ENCODE measurements around the gene HOMER3. TPM values are rescaled to one million over a fixed set of nuclear protein-coding genes. Genes with fewer than 3 reads are reported as not detected.

HOMER3 gene
- total and polyA plus RNA-seq, 2 of the 13 experiments (the other 11 are each of a cell fraction or from before 2014, with no cell fraction given), result 21.3 to 27.3 TPM

DNA sequence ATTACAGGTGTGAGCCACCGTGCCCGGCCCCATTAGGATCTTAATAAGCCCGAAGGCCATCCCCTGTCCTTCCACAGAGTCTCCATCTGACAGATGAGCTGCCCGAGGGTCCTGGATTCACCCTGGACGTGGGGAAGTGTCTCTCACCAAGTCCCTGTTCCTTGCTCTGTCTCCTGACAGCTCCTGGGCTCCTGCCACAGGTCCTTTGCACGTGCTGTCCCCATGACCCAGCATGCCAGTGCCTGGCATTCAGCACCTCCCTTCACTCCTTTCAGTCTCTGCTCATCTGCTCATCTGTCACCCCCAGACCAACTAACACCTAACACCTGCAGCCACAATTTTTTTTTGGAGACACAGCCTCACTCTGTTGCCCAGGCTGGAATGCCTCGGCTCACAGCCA is 59.5 kb downstream of the HOMER3 start:
- Histone ChIP-seq H3K4me3 (replicated peaks in 1 of 3; ENCODE audit: insufficient read depth in 1 of 3, low read depth in 2 of 3, low read length in 3 of 3) (no peak overlapping the region), H3K4me2 (ENCODE audit: low read depth, low read length) (no peak overlapping the region), H3K27ac (ENCODE audit: extremely low read length, insufficient read depth, low read length) (no peak overlapping the region), H3K9me3 (ENCODE audit: low read length) (no peaks in the 10 kb centered on the region), H3K79me2 (ENCODE audit: insufficient read depth, low read length) (no peaks in the 10 kb centered on the region), H4K20me1 (ENCODE audit: insufficient read depth, low read length) (no peaks in the 10 kb centered on the region), H3K27me3 (ENCODE audit: control insufficient read depth in 1 of 2, insufficient read depth in 2 of 2, low read length in 2 of 2) (no peaks in the 10 kb centered on the region), H3K36me3 (replicated peaks in 1 of 2; ENCODE audit: control insufficient read depth in 1 of 2, insufficient read depth in 2 of 2, low read length in 2 of 2) (peaks cover 2 to 5% of the 10 kb centered on the region in 2 experiments; a peak in 1 of 5 replicates), H3K4me1 (ENCODE audit: insufficient read depth, low read length) (no peaks in the 10 kb centered on the region), H3K9ac (ENCODE audit: insufficient read depth, low read depth, low read length) (no peak overlapping the region), H2AFZ (ENCODE audit: low read length) (no peak overlapping the region)
- CTCF ChIA-PET (ENCODE audit: low intra/inter-chr PET ratio, low total read pairs), result no interaction called here
- ATAC-seq (no peak), DNase-seq (ENCODE audit: low spot score) (no peak), FAIRE-seq (no peak)
- in situ Hi-C loops (cut with HindIII; ENCODE audit: extremely low pct_ligation_motif_present, low pct_unique_long_range_greater_than_20kb) (no loop called here), intact Hi-C loops (cut with micrococcal nuclease; ENCODE audit: unreplicated experiment) (no loop called here)
- POLR2A ChIA-PET, result no interaction called here
- TF ChIP-seq SIX4 (CRISPR knock-in tag; IDR thresholded peaks at IDR 0.05) (no peak), ZNF30 (CRISPR knock-in tag; IDR thresholded peaks at IDR 0.05) (no peak), ZNF251 (CRISPR knock-in tag; IDR thresholded peaks at IDR 0.05) (no peak), ZKSCAN1 (IDR thresholded peaks at IDR 0.05; ENCODE audit: low read length) (no peak), ZNF567 (CRISPR knock-in tag; IDR thresholded peaks at IDR 0.05; ENCODE audit: borderline replicate concordance) (no peak), ZNF782 (CRISPR knock-in tag; IDR thresholded peaks at IDR 0.05; ENCODE audit: borderline replicate concordance) (no peak), ZNF605 (CRISPR knock-in tag; IDR thresholded peaks at IDR 0.05) (no peak), RXRA (CRISPR knock-in tag; IDR thresholded peaks at IDR 0.05) (no peak), DNMT3B (CRISPR knock-in tag; conservative IDR thresholded peaks at IDR 0.05) (no peak)
- TF ChIP-seq, protein P1, sequence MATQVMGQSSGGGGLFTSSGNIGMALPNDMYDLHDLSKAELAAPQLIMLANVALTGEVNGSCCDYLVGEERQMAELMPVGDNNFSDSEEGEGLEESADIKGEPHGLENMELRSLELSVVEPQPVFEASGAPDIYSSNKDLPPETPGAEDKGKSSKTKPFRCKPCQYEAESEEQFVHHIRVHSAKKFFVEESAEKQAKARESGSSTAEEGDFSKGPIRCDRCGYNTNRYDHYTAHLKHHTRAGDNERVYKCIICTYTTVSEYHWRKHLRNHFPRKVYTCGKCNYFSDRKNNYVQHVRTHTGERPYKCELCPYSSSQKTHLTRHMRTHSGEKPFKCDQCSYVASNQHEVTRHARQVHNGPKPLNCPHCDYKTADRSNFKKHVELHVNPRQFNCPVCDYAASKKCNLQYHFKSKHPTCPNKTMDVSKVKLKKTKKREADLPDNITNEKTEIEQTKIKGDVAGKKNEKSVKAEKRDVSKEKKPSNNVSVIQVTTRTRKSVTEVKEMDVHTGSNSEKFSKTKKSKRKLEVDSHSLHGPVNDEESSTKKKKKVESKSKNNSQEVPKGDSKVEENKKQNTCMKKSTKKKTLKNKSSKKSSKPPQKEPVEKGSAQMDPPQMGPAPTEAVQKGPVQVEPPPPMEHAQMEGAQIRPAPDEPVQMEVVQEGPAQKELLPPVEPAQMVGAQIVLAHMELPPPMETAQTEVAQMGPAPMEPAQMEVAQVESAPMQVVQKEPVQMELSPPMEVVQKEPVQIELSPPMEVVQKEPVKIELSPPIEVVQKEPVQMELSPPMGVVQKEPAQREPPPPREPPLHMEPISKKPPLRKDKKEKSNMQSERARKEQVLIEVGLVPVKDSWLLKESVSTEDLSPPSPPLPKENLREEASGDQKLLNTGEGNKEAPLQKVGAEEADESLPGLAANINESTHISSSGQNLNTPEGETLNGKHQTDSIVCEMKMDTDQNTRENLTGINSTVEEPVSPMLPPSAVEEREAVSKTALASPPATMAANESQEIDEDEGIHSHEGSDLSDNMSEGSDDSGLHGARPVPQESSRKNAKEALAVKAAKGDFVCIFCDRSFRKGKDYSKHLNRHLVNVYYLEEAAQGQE (IDR thresholded peaks at IDR 0.05; ENCODE audit: borderline replicate concordance in 1 of 2, low read depth in 1 of 2, low read length in 2 of 2), result no peak
- no TSS peak for BruUV-seq (replicated peaks)
- 95% methylated on average over 7 of the region's 7 CpGs for WGBS (ENCODE audit: low lambda C conversion rate)
